GM21786 (cell line): ENCODE results near the gene TACR2.
"Not testable (repeated sequence)": the region's sequence is repeated elsewhere in the genome, so short reads cannot be mapped to it uniquely, and the experiment has no call there.

Source experiments
- ATAC-seq: cut with Tn5 transposase; IDR thresholded peaks from one replicate; pipeline ENCODE4 v1.9.1; 2021; ENCODE audit not compliant: unreplicated experiment

The TACR2 gene

GRCh38 chr10:69451209-69451783 lies 34.6 kb upstream of the TACR2 start, which contains the start of gene TSPAN15:
Gene TSPAN15 (plus strand): TSS chr10:69451465. CDS start chr10:69451595, 130 bp downstream.
- ATAC-seq: peak; percentile 81

GRCh38 chr10:69450395-69450794 lies 33.7 kb upstream of the TACR2 start:
- ATAC-seq: not testable (repeated sequence)

DNA sequence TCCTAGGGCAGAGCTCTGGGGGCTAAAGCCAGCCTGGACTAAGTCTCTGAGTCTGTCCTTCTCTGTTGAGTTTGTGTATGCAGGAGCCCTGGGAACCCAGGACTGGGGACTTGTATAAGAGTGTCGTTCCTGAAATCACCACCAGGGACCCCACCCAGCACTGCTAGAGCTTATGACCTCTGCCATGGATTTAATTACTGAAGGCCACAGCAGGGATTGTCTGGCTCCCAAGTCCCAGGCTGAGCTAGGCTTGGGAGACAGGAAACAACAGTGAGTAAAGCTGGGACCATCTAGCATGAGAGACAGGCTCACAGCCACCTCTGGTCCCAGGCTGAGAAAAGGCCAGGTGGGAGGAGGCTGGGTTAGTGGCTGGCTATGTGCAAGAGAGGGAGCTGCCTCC lies 33.1 kb upstream of the TACR2 start:
- no peak for ATAC-seq

- no peak for ATAC-seq
Measured at GRCh38 chr10:69446650-69447151, 30.0 kb upstream of the TACR2 start.

- ATAC-seq: no peak
Measured at GRCh38 chr10:69446229-69446628, 29.5 kb upstream of the TACR2 start.

DNA sequence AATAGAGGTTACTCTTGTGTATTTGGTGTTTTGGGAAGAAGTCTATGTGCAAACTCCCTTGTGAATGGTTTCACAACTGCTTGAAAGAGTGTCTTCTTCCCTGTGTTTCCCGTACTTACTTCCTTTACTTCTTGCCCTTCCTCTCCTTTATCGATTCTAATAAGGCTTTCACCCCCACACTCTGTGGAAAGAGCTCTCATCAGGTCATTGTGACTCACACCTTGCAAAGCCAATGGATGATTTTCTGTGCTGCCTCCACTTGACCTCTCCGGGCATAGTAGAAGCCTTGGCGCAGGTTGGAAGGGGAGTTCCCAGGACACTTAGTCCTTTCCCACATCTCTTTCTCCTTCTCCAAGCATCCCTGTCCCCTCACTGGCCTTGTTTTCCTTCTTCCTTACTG lies 28.3 kb upstream of the TACR2 start:
- no peak for ATAC-seq

DNA sequence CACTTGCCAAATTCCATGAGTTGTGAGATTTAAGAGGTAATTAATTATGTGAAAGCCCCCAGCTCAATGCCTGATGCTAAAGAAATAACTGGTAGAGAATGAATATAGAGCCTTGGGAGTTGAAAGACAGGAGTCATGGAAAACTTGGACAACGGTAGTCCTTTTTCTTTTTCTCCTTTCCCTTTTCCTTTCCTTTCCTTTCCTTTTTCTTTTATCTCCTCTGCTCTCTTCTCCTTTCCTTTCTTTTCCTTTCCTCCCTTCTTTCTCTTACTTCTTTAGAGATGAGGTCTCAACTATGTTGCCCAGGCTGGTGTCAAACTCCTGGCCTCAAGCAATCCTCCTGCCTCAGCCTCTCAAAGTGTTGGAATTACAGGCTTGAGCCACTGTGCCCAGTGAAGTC lies 26.6 kb upstream of the TACR2 start:
- no peak for ATAC-seq

DNA sequence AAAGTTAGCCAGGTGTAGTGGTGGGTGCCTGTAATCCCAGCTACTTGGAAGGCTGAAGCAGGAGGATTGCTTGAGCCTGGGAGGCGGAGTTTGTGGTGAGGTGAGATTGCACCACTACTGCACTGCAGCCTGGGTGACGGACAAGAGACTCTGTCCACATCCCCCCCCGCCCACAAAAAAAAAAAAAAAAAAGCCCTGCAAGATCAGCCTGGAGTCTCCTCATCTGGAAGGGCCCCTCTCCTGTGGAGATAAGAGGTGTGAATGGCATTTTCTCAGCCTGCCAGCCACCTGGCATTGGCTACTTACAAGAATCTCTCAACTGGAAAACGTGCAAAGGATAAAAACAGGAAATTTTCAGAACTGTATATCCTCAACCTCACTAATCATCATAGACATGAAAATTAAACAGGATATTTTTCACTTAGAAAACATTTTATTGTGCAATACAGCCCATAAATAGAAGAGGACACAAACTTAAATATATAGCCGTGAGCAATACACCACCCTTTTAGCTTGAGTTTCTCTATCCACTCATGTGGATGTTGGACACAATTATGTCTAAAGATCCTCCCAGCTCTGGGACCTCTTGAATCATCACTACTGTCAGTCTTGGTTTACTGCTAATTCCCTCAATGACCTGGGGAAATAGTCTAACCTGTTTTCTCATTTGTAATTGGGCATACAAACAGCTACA lies 23.2 kb upstream of the TACR2 start:
- ATAC-seq: no peak

DNA sequence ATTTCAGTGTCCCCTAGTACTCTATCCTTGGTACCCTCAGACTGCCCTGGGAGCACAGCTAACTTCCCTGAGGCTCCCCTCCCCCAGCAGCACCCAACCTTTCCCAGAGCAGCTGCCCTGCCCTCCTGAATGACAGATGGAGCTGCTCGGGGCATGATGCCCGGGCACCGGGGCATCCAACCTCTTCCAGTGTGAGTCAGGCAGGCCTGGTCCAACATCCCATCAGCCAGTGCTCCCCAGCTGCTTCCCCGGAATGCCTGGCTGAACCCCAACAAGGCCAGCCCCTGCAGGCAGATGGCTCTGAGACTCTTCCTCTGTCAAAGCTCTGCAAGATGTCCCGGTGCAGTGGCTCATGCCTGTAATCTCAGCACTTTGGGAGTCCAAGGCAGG lies 22.6 kb upstream of the TACR2 start:
- no peak for ATAC-seq

- ATAC-seq: no peak
Measured at GRCh38 chr10:69438536-69439349, 22.0 kb upstream of the TACR2 start.

- ATAC-seq: no peak
Measured at GRCh38 chr10:69437321-69438259, 20.9 kb upstream of the TACR2 start.

- ATAC-seq: no peak
Measured at GRCh38 chr10:69435966-69436520, 19.3 kb upstream of the TACR2 start.

DNA sequence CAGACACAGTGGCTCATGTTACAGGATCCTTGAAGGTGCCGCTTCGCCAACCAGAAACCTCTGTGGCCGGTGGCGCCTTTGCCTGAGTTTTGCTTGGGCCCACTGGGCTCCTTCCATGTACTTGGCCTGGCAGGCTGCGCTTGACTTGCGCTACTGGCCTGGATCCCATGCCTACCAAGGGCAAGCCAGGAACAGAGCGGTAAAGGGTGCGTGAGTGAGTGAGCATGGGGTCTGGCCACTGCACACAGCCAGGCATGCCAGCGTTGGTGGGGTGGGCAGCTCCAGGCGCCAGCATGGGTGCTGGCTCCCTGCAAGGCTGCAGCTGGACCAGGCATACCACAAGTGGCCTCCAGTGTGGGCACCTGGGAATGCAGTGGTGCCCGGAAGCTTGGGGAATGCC lies 18.2 kb upstream of the TACR2 start:
- ATAC-seq: no peak

DNA sequence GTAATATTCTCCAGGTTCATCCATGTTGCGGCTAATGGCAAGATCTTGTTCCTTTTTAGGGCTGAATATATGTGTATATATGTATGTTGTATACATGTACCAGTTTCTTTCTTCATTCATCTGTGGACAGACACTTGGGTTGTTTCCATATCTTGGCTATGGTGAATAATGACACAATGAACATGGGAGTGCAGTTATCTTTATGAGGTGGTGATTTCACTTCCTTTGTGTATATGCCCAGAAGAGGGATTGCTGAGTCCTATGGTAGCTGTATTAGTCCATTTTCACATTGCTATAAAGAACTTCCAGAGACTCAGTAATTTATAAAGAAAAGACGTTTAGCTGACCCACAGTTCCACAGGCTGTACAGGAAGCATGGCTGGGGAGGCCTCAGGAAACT lies 17.5 kb upstream of the TACR2 start:
- ATAC-seq: no peak

DNA sequence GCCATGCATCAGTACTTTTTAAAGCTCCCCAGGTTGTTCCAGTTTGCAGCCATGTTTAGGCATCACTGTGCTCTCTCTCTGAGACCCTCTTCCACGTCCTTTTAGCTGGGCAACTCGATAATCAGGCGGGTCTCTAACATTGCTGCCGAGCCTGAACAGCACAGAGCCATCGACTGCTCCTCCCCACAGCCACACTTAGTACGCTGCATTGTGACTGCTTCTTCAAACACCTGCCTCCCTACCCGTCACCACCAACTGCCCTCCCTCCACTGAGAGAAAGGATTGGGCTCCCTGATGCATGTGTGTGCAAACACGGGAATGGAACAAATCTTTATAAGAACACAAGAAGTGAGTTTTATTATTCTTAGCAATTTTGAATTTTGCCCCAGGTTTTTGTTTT lies 11.4 kb upstream of the TACR2 start:
- no peak for ATAC-seq

DNA sequence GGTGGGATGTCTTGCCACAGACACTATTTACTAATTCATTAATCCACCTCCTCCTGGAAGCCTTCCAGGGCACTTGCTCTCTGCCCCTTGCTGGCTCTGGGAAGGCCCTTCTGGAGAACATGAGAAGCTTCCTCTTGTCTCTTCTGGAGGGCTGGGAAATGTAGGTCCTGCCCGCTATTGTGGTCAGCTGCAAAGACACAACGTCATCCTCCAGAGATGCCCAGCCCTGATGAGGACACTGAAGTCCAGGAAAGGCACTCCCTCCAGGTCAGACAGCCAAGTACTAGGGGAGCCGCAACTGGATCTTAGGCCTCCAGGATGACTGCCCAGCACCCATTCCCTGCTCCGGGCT lies 9.6 kb upstream of the TACR2 start:
- no peak for ATAC-seq

- no peak for ATAC-seq
Measured at GRCh38 chr10:69425511-69426298, 9.0 kb upstream of the TACR2 start.

DNA sequence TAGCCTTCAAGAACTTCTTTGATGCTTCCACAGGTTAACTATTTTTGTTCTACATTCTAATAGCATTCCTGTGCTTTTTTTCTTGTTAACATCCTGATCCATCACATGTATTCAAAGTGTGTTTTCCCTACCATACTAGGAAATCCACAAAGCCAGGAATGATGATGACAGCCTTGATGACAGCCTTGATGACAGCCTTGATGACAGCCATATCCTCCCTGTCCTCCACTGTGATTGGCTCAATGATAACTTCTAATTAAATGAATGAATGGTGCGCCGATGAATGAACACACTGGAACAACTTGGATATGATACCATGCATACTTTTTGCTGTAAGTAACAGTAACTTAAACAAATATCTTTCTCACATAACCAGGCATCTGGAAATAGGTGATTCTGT lies 8.3 kb upstream of the TACR2 start:
- no peak for ATAC-seq

DNA sequence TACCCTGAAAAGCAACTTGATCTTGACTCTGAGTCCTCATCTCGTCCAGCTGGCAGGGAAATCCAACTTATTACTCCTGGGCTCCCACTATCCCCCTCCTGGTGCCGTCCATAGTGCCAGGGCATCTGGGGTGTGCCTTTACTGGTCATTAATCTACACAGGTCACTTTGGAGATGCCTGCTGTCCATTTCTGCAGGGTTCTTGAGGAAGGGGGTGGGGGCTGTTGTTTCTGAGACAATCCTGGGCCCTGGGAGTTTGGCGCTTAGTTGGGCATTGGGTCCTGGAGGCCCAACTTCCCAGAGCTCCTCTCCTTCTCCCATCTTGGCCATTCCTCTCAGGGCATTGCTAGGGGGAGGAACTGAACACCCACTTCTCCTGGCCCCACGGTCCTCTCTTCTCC lies 6.0 kb upstream of the TACR2 start:
- ATAC-seq: no peak
